ENCODE data around the gene PHEX.
A peak's percentile ranks its signal among the peaks of the same experiment; 100 is the strongest.

Gene PHEX

GRCh38 chrX:21996872-21997455, 35.2 kb upstream of the PHEX start:
- peak; percentile 84 for DNase-seq (ENCODE audit: low read depth)
- H3K4me3 ChIP-seq (ENCODE audit: low read depth, low read length) = no peak overlapping the region
- no peak for TF ChIP-seq CTCF (IDR thresholded peaks at IDR 0.05; ENCODE audit: low read depth, low read length)
- TF ChIP-seq MAX (IDR thresholded peaks at IDR 0.05; ENCODE audit: low read depth, low read length) = peak; percentile 52; the same call in 1 of the 2 replicates

- TF ChIP-seq MAX (IDR thresholded peaks at IDR 0.05; ENCODE audit: low read depth, low read length) = no peak
- no peak for TF ChIP-seq MYC (IDR thresholded peaks at IDR 0.05; ENCODE audit: low read depth, low read length)
- no peak for TF ChIP-seq CTCF (IDR thresholded peaks at IDR 0.05; ENCODE audit: low read depth, low read length)
- TF ChIP-seq POLR2A (IDR thresholded peaks at IDR 0.05; ENCODE audit: extremely low read depth, insufficient read length) = no peak
- no peak overlapping the region for H3K4me3 ChIP-seq (ENCODE audit: low read depth, low read length)
- no peak for DNase-seq (ENCODE audit: low read depth)
These were observed 34.1 kb upstream of the PHEX start for GRCh38 chrX:21998037-21998436.

- DNase-seq (ENCODE audit: low read depth) = no peak
- no peak overlapping the region for H3K4me3 ChIP-seq (ENCODE audit: low read depth, low read length)
- TF ChIP-seq CTCF (IDR thresholded peaks at IDR 0.05; ENCODE audit: low read depth, low read length) (no peak), MAX (IDR thresholded peaks at IDR 0.05; ENCODE audit: low read depth, low read length) (no peak), POLR2A (IDR thresholded peaks at IDR 0.05; ENCODE audit: extremely low read depth, insufficient read length) (no peak), MYC (IDR thresholded peaks at IDR 0.05; ENCODE audit: low read depth, low read length) (no peak)
These were observed 27.3 kb upstream of the PHEX start for GRCh38 chrX:22004866-22005265.

- TF ChIP-seq MAX (IDR thresholded peaks at IDR 0.05; ENCODE audit: low read depth, low read length) = peak; percentile 78
- no peak for TF ChIP-seq CTCF (IDR thresholded peaks at IDR 0.05; ENCODE audit: low read depth, low read length)
- no peak for TF ChIP-seq POLR2A (IDR thresholded peaks at IDR 0.05; ENCODE audit: extremely low read depth, insufficient read length)
- no peak for TF ChIP-seq MYC (IDR thresholded peaks at IDR 0.05; ENCODE audit: low read depth, low read length)
- no peak overlapping the region for H3K4me3 ChIP-seq (ENCODE audit: low read depth, low read length)
- no peak for DNase-seq (ENCODE audit: low read depth)
These were observed 20.1 kb upstream of the PHEX start for GRCh38 chrX:22012051-22012450.

- no peak for TF ChIP-seq MAX (IDR thresholded peaks at IDR 0.05; ENCODE audit: low read depth, low read length)
- no peak for TF ChIP-seq CTCF (IDR thresholded peaks at IDR 0.05; ENCODE audit: low read depth, low read length)
- TF ChIP-seq MYC (IDR thresholded peaks at IDR 0.05; ENCODE audit: low read depth, low read length) = no peak
- no peak overlapping the region for H3K4me3 ChIP-seq (ENCODE audit: low read depth, low read length)
- no peak for DNase-seq (ENCODE audit: low read depth)
These were observed 19.2 kb upstream of the PHEX start for GRCh38 chrX:22012931-22013330.

All from NB4 (cell line).